Osteoblast (primary cell): ENCODE data around the gene SLC17A5. TPM values are rescaled to one million over a fixed set of nuclear protein-coding genes. Genes with fewer than 3 reads are reported as not detected.

ENCODE experiments used
- DNase-seq: peaks from one replicate; pipeline ENCODE4 v3.0.0; 2011; ENCODE audit warnings: low spot score, mixed read lengths; ENCODE audit not compliant: insufficient read length; ENCODE audit errors: missing footprints
- H2AFZ ChIP-seq: 2 replicates; pipeline ENCODE4 v1.6.0; 2011; ENCODE audit warnings: mild to moderate bottlenecking, low read length
- H3K27ac ChIP-seq: 2 replicates; pipeline ENCODE4 v1.5.1; 2011; ENCODE audit warnings: mild to moderate bottlenecking, low read depth, low read length, moderate library complexity
- H3K27me3 ChIP-seq: 2 replicates; pipeline ENCODE4 v1.6.0; 2012; ENCODE audit warnings: mild to moderate bottlenecking, control low read depth, inconsistent platforms, low read length, moderate library complexity; ENCODE audit not compliant: insufficient read depth
- H3K36me3 ChIP-seq: 2 replicates; pipeline ENCODE4 v1.5.1; 2011; ENCODE audit warnings: mild to moderate bottlenecking, low read length, control low read depth, moderate library complexity; ENCODE audit not compliant: insufficient read depth
- H3K4me1 ChIP-seq: 2 replicates; pipeline ENCODE4 v1.5.1; 2011; ENCODE audit warnings: mild to moderate bottlenecking, low read length, control low read depth, moderate library complexity; ENCODE audit not compliant: insufficient read depth
- H3K4me2 ChIP-seq: 2 replicates; pipeline ENCODE4 v1.6.0; 2011; ENCODE audit warnings: mild to moderate bottlenecking, low read length; ENCODE audit not compliant: insufficient read depth
- H3K4me3 ChIP-seq: fragments of 200-600 bp; sonication (generic); 3 replicates; pipeline ENCODE4 v1.5.1; 2012; ENCODE audit warnings: mild to moderate bottlenecking, low read length, inconsistent platforms; ENCODE audit not compliant: insufficient read depth
- H3K79me2 ChIP-seq: 2 replicates; pipeline ENCODE4 v1.6.0; 2012; ENCODE audit warnings: mild to moderate bottlenecking, low read length, control low read depth, inconsistent platforms; ENCODE audit not compliant: insufficient read depth
- H3K9me3 ChIP-seq: 2 replicates; pipeline ENCODE4 v1.5.1; 2011; ENCODE audit warnings: low read depth, low read length, control low read depth
- H4K20me1 ChIP-seq: 2 replicates; pipeline ENCODE4 v1.6.0; 2012; ENCODE audit warnings: mild to moderate bottlenecking, low read length, control low read depth; ENCODE audit not compliant: insufficient read depth
- total RNA-seq: library from RNA; depleted of rRNA; stranded (reverse); fragments of >200 nt; gene quantifications from 2 replicates; pipeline ENCODE4 v1.2.3, GENCODE V29; 2012
- TF ChIP-seq, protein P1 (sequence below): IDR thresholded peaks from 2 replicates; pipeline ENCODE4 v1.5.1; 2011; ENCODE audit warnings: mild to moderate bottlenecking, low read depth, low read length, moderate library complexity; ENCODE audit errors: extremely low read depth

SLC17A5 gene
- total RNA-seq, 1 donor, result 38.7 TPM

DNA sequence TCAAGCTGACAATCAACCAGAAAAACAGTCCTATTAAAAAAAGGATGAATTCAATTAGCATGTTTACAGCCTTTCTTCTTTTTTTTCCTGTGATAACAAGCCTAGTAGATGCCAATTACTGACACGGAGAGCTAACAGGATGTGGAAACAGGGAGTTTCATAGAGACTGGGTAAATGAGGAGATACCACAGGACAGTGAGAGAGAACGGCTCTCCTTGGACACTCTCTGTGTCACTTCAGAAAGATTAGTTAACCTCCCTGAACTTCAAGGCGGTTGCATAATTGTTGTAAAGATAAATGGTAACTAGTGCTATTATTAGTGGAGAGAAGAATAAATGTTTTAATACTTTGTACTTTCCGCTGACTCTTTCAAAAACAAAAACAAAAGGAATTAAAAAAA, 14.8 kb downstream of the SLC17A5 start:
- Histone ChIP-seq H3K79me2 (no peaks in the 10 kb centered on the region), H3K27me3 (no peaks in the 10 kb centered on the region), H2AFZ (no peak overlapping the region), H3K36me3 (peaks cover 18% of the 10 kb centered on the region), H4K20me1 (no peaks in the 10 kb centered on the region), H3K4me2 (no peak overlapping the region), H3K4me3 (no peak overlapping the region), H3K9me3 (no peaks in the 10 kb centered on the region), H3K27ac (no peak overlapping the region), H3K4me1 (no peaks in the 10 kb centered on the region)
- TF ChIP-seq, protein P1, sequence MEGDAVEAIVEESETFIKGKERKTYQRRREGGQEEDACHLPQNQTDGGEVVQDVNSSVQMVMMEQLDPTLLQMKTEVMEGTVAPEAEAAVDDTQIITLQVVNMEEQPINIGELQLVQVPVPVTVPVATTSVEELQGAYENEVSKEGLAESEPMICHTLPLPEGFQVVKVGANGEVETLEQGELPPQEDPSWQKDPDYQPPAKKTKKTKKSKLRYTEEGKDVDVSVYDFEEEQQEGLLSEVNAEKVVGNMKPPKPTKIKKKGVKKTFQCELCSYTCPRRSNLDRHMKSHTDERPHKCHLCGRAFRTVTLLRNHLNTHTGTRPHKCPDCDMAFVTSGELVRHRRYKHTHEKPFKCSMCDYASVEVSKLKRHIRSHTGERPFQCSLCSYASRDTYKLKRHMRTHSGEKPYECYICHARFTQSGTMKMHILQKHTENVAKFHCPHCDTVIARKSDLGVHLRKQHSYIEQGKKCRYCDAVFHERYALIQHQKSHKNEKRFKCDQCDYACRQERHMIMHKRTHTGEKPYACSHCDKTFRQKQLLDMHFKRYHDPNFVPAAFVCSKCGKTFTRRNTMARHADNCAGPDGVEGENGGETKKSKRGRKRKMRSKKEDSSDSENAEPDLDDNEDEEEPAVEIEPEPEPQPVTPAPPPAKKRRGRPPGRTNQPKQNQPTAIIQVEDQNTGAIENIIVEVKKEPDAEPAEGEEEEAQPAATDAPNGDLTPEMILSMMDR, result no peak
- no peak for DNase-seq

DNA sequence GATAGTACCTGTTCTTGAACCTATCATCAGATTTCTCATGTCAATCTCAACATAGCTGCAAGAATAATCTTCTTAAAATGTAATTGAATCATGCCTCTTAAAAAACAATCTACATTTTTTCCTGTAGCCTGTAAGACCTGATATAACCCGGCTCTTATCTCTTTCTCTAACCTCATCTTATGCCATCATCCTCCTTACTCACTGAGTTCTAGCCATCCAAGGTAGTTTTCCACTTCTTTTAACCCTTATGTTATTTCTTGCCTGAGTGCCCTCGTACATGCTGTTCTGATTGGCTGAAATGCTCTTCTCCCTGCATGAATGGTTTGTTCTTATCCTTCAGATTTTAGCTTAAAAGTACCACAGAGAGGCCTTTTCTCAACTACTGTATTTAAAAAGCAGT, 16.4 kb downstream of the SLC17A5 start:
- H3K27ac ChIP-seq, result no peak overlapping the region
- H3K4me3 ChIP-seq, result no peak overlapping the region
- H4K20me1 ChIP-seq, result no peaks in the 10 kb centered on the region
- H3K4me1 ChIP-seq, result no peaks in the 10 kb centered on the region
- DNase-seq, result no peak
- no peaks in the 10 kb centered on the region for H3K79me2 ChIP-seq
- no peaks in the 10 kb centered on the region for H3K27me3 ChIP-seq
- no peaks in the 10 kb centered on the region for H3K9me3 ChIP-seq
- H3K4me2 ChIP-seq, result no peak overlapping the region
- H3K36me3 ChIP-seq, result peaks cover 27% of the 10 kb centered on the region
- H2AFZ ChIP-seq, result no peak overlapping the region
- TF ChIP-seq, protein P1, result no peak

DNA sequence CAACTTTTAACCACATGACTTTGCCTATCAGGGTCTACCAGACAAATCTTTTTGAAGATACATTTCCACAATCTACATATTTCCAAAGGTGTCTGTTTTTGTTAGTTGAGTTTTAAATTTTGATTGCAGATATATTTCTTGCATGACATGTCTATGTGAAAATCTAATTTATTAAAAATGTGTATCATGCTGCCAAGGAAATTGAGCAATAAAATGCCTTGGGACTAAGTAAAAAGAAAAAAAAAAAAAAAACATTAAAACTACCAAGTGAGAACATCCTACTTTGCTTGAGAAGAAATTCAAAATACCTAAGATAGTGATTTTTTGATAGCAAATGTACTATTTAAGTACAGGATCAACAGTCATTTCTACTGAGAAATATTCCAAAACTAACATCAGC, 17.7 kb downstream of the SLC17A5 start:
- no peaks in the 10 kb centered on the region for H3K79me2 ChIP-seq
- no peaks in the 10 kb centered on the region for H3K4me1 ChIP-seq
- no peak overlapping the region for H2AFZ ChIP-seq
- no peaks in the 10 kb centered on the region for H4K20me1 ChIP-seq
- no peaks in the 10 kb centered on the region for H3K9me3 ChIP-seq
- no peak overlapping the region for H3K4me3 ChIP-seq
- TF ChIP-seq, protein P1, result no peak
- no peak overlapping the region for H3K27ac ChIP-seq
- peaks cover 38% of the 10 kb centered on the region for H3K36me3 ChIP-seq
- no peak for DNase-seq
- H3K4me2 ChIP-seq, result no peak overlapping the region
- no peaks in the 10 kb centered on the region for H3K27me3 ChIP-seq

DNA sequence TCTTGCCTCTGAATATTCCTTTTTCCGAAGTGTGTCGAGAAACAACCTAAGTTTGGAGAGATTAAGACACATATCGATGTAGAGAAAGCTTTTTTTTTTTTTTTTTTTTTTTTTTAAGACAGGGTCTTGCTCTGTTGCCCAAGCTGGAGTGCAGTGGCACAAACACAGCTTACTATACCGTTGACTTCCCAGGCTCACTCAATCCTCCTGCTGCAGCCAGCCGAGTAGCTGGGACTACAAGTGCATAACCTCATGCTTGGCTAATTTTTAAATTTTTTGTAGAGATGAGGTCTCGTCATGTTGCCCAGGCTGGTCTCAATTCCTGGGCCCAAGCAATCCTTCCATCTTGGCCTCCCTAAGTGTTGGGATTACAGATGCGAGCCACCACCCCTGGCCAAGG, 21.4 kb downstream of the SLC17A5 start:
- Histone ChIP-seq H3K27me3 (no peaks in the 10 kb centered on the region), H4K20me1 (no peaks in the 10 kb centered on the region), H3K9me3 (no peaks in the 10 kb centered on the region), H3K36me3 (peaks cover 49% of the 10 kb centered on the region), H3K27ac (no peak overlapping the region), H3K4me2 (no peak overlapping the region), H3K4me3 (no peak overlapping the region), H2AFZ (no peak overlapping the region), H3K4me1 (no peaks in the 10 kb centered on the region), H3K79me2 (no peaks in the 10 kb centered on the region)
- DNase-seq, result no peak
- TF ChIP-seq, protein P1, result no peak
